Pancreas (tissue), 10 donors: Measurements from ENCODE around the gene ADCY1. TPM values are rescaled to one million over a fixed set of nuclear protein-coding genes. Genes with fewer than 3 reads are reported as not detected.
A peak's percentile ranks its signal among the peaks of the same experiment; 100 is the strongest.

Experiments used
- ATAC-seq, 4 donors: fragments of 200-7000 bp; cut with Tn5 transposase; one replicate each; pipeline versions ENCODE4 v1.8.0 to v1.9.1; 2020; ENCODE audit warnings: mild to moderate bottlenecking in 4 of 4, moderate library complexity in 4 of 4
- DNase-seq, 6 donors: peaks; one replicate each; pipeline ENCODE4 v3.0.0-alpha.2; 2020
- FAIRE-seq: peaks from 2 replicates; lab custom pipeline; 2012; peaks lifted over from hg19 to GRCh38; lab: Jason Lieb, UNC
- H3K27ac ChIP-seq, 4 donors: fragments of 200-600 bp; sonication (generic); 1 replicate in 3 of 4; 2 replicates in 1 of 4; pipeline versions ENCODE4 v1.5.0 to v1.8.0; 2020
- H3K27me3 ChIP-seq, 4 donors: fragments of 200-600 bp; one replicate each; pipeline ENCODE4 v1.8.0; 2021
- H3K36me3 ChIP-seq, 3 donors: fragments of 200-600 bp; sonication (generic) in 1 of 3; one replicate each; pipeline versions ENCODE4 v1.5.0 to v1.8.0; 2020 to 2021
- H3K4me1 ChIP-seq, 3 donors: fragments of 200-600 bp; one replicate each; pipeline ENCODE4 v1.8.0; 2021
- H3K4me3 ChIP-seq, 4 donors: fragments of 200-600 bp; sonication (generic) in 2 of 4; one replicate each; pipeline versions ENCODE4 v1.5.0 to v1.8.0; 2020 to 2021
- H3K9me3 ChIP-seq, 4 donors: fragments of 200-600 bp; one replicate each; pipeline ENCODE4 v1.8.0; 2021
- WGBS, 2 donors: extraction: QIAGEN DNeasy Blood & Tissue Kit; methylation state at CpG; one replicate each; pipeline ENCODE4 v1.1.7; 2013; 5-methylcytosine and 5-hydroxymethylcytosine counted together
- intact Hi-C, 3 donors: fragments of 100-400 bp; cut with DNase I; formaldehyde crosslinking; loops; one replicate each; pipeline versions ENCODE4 v1.11.1 to v1.14.2; 2022
- polyA plus RNA-seq, 2 donors: library from polyadenylated mRNA; stranded (reverse); fragments of 200-250 nt; gene quantifications; one replicate each; pipeline ENCODE4 v1.2.3, GENCODE V29; 2013
- total RNA-seq, 6 donors: library from RNA; stranded (reverse); fragmentation: NEBNext Ultra II Directional in 4 of 6; extraction: Animal tissue kit (Norgen Biotek cat#: 25700) in 4 of 6; gene quantifications; one replicate each; pipeline versions ENCODE4 v1.2.1 to v1.2.4, GENCODE V29; 2021 to 2023
- TF ChIP-seq, protein P1 (sequence below), 4 donors: fragments of 200-600 bp; sonication (generic) in 3 of 4; IDR thresholded peaks; one replicate each; pipeline versions ENCODE4 v1.5.0 to v1.8.0; 2021; ENCODE audit warnings: antibody characterized with exemption in 4 of 4
- donor health status: healthy with polysubstance abuse.
- donor health status: DM: no; HTN: no; CAD: no; lungs with moderate emphysema.
- donor health status: DM: no; HTN: no; CAD: no.
- donor health status: control.
- donor health status: control.
- donor health status: Bipolar disorder and iron deficiency.
- donor health status: DM: yes; HTN: yes; CAD: no.
- donor health status: DM: no; HTN: no; CAD: no.
- donor health status: DM: no; HTN: no; CAD: no.
- donor health status: DM: yes; HTN: yes; CAD: no.

The ADCY1 gene
- total and polyA plus RNA-seq, 8 donors = 1.0 to 5.8 (median 4.2) TPM

DNA sequence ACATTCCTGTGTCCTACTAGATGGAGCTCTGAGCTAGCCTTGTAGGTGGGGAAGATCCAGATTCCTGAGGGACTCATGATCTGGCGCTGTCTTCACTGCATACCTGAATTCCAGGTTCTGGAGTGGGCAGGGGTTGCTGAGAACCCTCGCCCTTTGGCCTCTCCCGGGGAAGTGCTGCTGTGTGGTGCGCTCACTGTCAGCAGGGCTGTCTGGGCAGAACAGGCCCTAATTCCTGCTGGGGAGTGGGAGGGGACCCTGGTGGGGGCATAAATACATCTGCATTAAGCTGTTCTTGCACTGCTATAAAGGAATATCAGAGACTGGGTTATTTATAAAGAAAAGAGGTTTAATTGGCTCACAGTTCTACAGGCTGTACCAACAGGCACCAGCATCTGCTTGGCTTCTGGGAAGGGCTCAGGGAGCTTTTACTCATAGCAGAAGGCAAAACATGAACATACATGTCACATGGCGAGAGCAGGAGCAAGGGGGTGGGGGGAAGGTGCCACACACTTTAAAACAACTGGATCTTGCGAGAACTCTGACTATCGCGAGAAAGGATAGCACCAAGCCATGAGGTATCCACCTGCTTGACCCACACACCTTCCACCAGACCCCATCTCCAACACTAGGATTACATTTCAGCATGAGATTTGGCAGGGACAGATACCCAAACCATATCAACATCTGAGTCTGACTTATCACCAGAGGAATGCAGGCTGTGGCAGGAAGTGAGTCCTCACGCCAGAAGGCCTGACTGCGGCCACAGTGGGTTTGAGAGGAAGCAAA lies 115.0 kb downstream of the ADCY1 start:
- DNase-seq (peak in 1 of 6 donors; percentile 35), FAIRE-seq (no peak), ATAC-seq (no peak)
- H3K36me3 ChIP-seq = no peaks in the 10 kb centered on the region
- intact Hi-C loops = no loop called here
- no peaks in the 10 kb centered on the region for H3K9me3 ChIP-seq
- TF ChIP-seq, protein P1, sequence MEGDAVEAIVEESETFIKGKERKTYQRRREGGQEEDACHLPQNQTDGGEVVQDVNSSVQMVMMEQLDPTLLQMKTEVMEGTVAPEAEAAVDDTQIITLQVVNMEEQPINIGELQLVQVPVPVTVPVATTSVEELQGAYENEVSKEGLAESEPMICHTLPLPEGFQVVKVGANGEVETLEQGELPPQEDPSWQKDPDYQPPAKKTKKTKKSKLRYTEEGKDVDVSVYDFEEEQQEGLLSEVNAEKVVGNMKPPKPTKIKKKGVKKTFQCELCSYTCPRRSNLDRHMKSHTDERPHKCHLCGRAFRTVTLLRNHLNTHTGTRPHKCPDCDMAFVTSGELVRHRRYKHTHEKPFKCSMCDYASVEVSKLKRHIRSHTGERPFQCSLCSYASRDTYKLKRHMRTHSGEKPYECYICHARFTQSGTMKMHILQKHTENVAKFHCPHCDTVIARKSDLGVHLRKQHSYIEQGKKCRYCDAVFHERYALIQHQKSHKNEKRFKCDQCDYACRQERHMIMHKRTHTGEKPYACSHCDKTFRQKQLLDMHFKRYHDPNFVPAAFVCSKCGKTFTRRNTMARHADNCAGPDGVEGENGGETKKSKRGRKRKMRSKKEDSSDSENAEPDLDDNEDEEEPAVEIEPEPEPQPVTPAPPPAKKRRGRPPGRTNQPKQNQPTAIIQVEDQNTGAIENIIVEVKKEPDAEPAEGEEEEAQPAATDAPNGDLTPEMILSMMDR (IDR thresholded peaks at IDR 0.05) = no peak
- H3K27me3 ChIP-seq = no peaks in the 10 kb centered on the region
- H3K4me1 ChIP-seq = peaks cover 13 to 37% (median 20%) of the 10 kb centered on the region in 3 donors
- WGBS, 2 donors = 83 to 92% methylated on average over 10 of the region's 10 CpGs
- no peak overlapping the region for H3K4me3 ChIP-seq
- no peak overlapping the region for H3K27ac ChIP-seq

DNA sequence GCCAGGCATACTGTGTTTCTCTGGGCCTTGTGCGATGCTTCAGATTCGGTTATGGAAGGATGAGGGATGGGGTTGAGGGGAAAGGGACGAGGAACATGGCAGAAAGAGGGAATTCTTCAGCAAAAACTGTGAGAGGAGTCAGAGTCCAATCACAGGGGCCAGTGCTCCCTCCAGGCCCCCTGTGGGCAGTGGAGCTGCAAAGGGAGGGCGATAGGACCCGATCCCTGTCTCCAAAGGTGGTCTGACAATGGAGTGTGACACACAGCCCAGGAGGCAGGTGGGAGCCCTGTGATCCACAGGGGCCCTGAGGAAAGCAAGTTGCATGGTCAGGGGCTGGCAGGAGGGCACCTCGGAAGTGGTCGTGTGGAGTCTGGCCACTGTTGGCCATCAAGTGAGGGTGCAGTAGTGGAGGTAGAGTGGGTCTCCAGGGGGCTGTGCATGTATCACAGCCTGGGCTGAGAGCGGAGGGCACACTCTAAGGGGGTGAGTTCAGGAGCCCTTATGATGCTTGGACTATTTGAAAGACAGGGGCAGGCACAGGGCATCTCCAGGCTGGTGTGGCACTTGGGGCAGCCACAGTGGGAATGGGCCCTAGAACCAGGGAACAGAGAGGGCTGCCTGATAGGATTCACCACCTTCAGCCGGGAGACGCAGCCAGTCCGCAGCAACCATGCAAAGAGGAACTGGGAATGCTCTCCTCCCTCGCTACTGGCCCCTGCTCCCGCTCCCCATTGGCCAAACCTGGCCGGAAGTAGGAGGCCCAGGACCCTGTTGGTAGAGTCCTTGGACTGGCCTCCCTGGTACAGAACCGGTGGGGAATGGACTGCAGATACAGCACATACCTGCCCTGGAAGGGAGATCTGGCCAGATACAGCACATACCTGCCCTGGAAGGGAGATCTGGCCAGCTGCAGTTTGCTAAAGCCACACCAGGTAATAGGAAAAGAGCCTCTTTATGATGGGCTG lies 115.9 kb downstream of the ADCY1 start:
- no peak for FAIRE-seq
- ATAC-seq = peak in 1 of 4 donors; percentile 3

DNA sequence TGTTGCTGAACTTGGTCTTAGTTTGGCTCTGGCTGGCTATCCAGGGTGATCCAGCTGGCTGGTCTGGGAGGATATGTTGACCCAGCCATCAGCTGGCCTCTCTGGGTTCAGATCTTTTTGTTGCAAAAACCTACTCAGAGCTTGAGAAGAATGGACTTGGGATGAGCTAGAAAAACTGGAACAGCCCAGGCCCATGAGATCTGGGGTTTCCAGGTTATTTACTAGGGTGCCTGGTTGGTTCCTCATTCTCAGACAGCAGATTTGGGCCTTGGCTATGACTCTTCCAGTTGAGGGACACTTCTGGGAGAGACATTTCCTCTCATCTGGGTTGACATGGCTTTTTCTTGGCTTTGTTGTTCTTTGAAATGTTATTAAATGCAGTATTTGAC lies 116.6 kb downstream of the ADCY1 start:
- intact Hi-C loops = no loop called here
- Histone ChIP-seq H3K27ac (peak overlapping the region; percentile 46 to 85 (median 79)), H3K36me3 (no peaks in the 10 kb centered on the region), H3K9me3 (no peaks in the 10 kb centered on the region), H3K4me3 (no peak overlapping the region), H3K4me1 (peaks cover 13 to 37% (median 20%) of the 10 kb centered on the region in 3 donors), H3K27me3 (no peaks in the 10 kb centered on the region)
- TF ChIP-seq, protein P1 (IDR thresholded peaks at IDR 0.05) = no peak
- FAIRE-seq (no peak), ATAC-seq (peak in 2 of 4 donors; percentile 8 to 23), DNase-seq (no peak)

More for the DNA sequence above, 115.9 kb downstream of the ADCY1 start:
- DNase-seq = peak in 2 of 6 donors; percentile 9 to 50
- Histone ChIP-seq H3K9me3 (no peaks in the 10 kb centered on the region), H3K4me1 (peaks cover 13 to 37% (median 20%) of the 10 kb centered on the region in 3 donors), H3K4me3 (no peak overlapping the region), H3K27me3 (no peaks in the 10 kb centered on the region), H3K36me3 (no peaks in the 10 kb centered on the region), H3K27ac (peak overlapping the region; percentile 46 to 85 (median 79))
- intact Hi-C loops = no loop called here
- TF ChIP-seq, protein P1 (IDR thresholded peaks at IDR 0.05) = no peak
- WGBS, 2 donors = 92 to 95% methylated on average over 15 of the region's 15 CpGs

GRCh38 chr7:45691155-45691656 lies 117.0 kb downstream of the ADCY1 start:
- no peaks in the 10 kb centered on the region for H3K9me3 ChIP-seq
- peak overlapping the region; percentile 46 to 85 (median 79) for H3K27ac ChIP-seq
- FAIRE-seq (no peak), ATAC-seq (peak; percentile 92 to 97 (median 93)), DNase-seq (peak in 4 of 6 donors; percentile 46 to 77 (median 68))
- no peaks in the 10 kb centered on the region for H3K36me3 ChIP-seq
- TF ChIP-seq, protein P1 (IDR thresholded peaks at IDR 0.05) = no peak
- H3K27me3 ChIP-seq = no peaks in the 10 kb centered on the region
- peaks cover 13 to 37% (median 20%) of the 10 kb centered on the region in 3 donors for H3K4me1 ChIP-seq
- 24 to 25% methylated on average over 6 of the region's 6 CpGs for WGBS, 2 donors
- intact Hi-C loops = no loop called here
- no peak overlapping the region for H3K4me3 ChIP-seq
